WERI-Rb-1 (cell line): ENCODE measurements around the gene NLRX1.

Experiments
- DNase-seq: peaks from one replicate; pipeline ENCODE4 v3.0.0-alpha.2; 2020
- H3K27ac ChIP-seq: fragments of 250-450 bp; sonication (Bioruptor Pico); 2 replicates; pipeline ENCODE4 v1.5.1; 2020; ENCODE audit warnings: mild to moderate bottlenecking, moderate library complexity
- H3K27me3 ChIP-seq: fragments of 250-450 bp; sonication (Bioruptor Pico); 2 replicates; pipeline ENCODE4 v1.5.1; 2021; ENCODE audit warnings: mild to moderate bottlenecking, low read depth, moderate library complexity; ENCODE audit not compliant: insufficient read depth, severe bottlenecking
- H3K36me3 ChIP-seq: fragments of 250-450 bp; sonication (Bioruptor Pico); 2 replicates; pipeline ENCODE4 v1.5.1; 2020; ENCODE audit warnings: mild to moderate bottlenecking, moderate library complexity
- H3K4me3 ChIP-seq: 2 replicates; pipeline ENCODE4 v1.5.1; 2011; ENCODE audit warnings: low read depth, mild to moderate bottlenecking, control low read depth, low read length
- H3K9me3 ChIP-seq: fragments of 250-450 bp; sonication (Bioruptor Pico); 2 replicates; pipeline ENCODE4 v1.5.1; 2021; ENCODE audit warnings: mild to moderate bottlenecking, moderate library complexity; ENCODE audit not compliant: severe bottlenecking
- CTCF ChIP-seq: IDR thresholded peaks from 2 replicates; pipeline ENCODE4 v1.5.1; 2011; ENCODE audit warnings: low read depth, mild to moderate bottlenecking, control low read depth, inconsistent platforms, low read length

NLRX1 gene

DNA sequence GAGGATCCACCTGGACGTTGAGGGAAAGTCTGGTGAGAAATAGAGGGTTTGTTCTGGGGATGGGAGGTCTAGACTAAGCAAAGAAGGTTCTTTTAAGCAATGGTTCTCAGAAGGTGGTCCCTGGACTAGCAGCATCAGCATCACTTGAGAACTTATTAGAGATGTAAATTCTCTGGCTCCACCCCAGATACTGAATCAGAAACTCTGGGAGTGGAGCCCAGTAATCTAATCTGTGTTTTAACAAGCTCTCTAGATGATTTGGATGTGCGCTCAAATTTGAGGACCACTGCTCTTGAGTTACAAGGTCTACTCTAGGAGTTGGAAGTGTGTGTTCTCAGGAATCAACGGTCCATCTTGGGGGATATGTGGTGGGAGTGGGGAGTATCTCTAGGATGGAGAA, 23.0 kb upstream of the NLRX1 start:
- Histone ChIP-seq H3K27ac (peak overlapping the region; percentile 82), H3K36me3 (no peaks in the 10 kb centered on the region), H3K4me3 (peak overlapping the region; percentile 20), H3K27me3 (no peaks in the 10 kb centered on the region), H3K9me3 (no peaks in the 10 kb centered on the region)
- no peak for TF ChIP-seq CTCF
- no peak for DNase-seq

DNA sequence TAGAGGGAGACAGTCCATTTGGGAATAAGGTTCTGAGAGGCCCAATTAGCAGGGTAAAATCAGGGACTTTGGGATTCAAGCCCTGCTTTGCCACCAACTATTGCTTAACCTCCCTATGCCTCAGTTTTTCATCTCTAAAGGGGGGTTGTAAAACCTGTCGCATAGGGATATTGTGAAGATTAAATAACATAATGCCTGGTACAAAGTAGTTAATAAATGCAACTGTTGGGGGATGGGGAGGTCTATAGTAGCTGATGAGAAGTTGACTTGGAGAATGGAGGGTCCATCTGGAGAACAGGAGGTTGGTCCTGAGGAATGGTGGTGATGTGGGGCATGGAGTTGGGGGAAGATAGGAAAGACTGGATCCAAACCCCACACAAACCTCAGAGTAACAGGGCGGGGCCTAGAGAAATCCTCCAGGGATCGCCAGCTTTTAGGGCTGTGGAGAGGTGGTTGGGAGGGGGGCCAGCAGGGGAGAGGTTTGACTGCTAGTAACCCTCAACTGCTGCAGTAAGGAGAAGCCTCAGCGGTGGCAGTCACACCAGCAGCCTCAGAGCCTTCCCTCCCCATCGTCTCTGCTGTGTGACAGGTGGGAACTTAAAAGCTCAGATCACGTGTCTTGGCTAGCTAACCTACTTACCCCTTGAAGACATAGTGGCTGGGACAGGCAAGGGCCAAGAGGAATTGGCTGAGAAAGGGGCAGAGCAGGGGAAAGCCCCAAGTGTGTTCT, 20.8 kb upstream of the NLRX1 start:
- no peaks in the 10 kb centered on the region for H3K27me3 ChIP-seq
- no peaks in the 10 kb centered on the region for H3K9me3 ChIP-seq
- H3K4me3 ChIP-seq, result no peak overlapping the region; the same call in 1 of the 2 replicates
- H3K36me3 ChIP-seq, result peaks cover 10% of the 10 kb centered on the region
- no peak for TF ChIP-seq CTCF
- H3K27ac ChIP-seq, result peak overlapping the region; percentile 77
- DNase-seq, result peak; percentile 84

GRCh38 chr11:119148720-119149017, 19.9 kb upstream of the NLRX1 start:
- Histone ChIP-seq H3K27me3 (no peaks in the 10 kb centered on the region), H3K36me3 (peaks cover 10% of the 10 kb centered on the region), H3K9me3 (no peaks in the 10 kb centered on the region), H3K27ac (peak overlapping the region; percentile 77), H3K4me3 (peak overlapping the region; percentile 67)
- DNase-seq, result peak; percentile 36
- no peak for TF ChIP-seq CTCF

DNA sequence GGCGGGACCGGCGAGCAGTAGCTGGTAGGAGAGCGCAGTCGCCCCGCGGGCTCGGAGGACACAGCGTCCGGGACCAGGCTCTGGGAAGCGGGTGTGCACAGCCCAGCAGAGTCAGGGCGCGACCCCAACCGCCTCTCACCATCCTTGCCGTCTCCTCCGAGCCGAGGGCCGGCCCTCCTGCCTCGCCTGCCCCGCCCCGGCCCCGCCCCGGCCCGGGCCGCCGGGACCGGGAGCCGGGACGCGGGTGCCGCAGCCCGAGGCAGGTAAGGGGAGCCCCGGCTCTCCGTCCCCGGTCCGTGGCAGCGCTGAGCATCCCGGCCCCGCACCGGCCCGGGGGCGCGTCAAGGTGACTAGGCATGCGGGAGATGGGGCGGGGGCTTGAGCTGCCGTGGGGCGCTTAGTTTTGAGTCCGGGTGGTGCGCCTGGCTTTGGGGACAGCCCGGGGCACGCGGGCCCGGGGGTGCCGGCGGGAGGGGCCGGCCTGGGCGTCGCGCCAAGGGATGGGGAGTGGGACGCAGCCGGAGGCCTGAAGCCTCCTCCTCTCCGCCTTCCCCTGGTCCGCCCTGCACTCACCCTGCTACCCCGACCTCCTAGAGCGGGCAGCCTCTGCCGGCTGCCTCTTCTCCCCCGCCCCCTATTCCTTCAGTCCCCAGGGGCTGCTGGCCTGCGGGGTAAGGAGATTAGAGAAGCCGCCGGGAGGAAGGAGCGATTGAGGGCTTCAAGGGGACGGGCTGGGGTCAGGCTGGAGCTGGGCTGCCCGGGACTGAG, 19.3 kb upstream of the NLRX1 start, which contains the start of gene ABCG4:
ABCG4 (plus strand) TSS at position 35 of the 768 bp plus-strand sequence. CDS start 914 bp downstream, outside the sequence.
- Histone ChIP-seq H3K4me3 (peak within 1 kb of the TSS; percentile 67), H3K27ac (peak within 1 kb of the TSS; percentile 77), H3K27me3 (no peaks in the 10 kb centered on the region), H3K9me3 (no peaks in the 10 kb centered on the region), H3K36me3 (peaks cover 10% of the 10 kb centered on the region)
- no peak for TF ChIP-seq CTCF
- peak; percentile 81 for DNase-seq

GRCh38 chr11:119149786-119150275, 18.7 kb upstream of the NLRX1 start:
- no peak for TF ChIP-seq CTCF
- Histone ChIP-seq H3K9me3 (no peaks in the 10 kb centered on the region), H3K27me3 (no peaks in the 10 kb centered on the region), H3K36me3 (peaks cover 13% of the 10 kb centered on the region), H3K4me3 (peak overlapping the region; percentile 67), H3K27ac (peak overlapping the region; percentile 77)
- DNase-seq, result no peak
